A549 (cell line): ENCODE results near the gene PRRG2. TPM values are rescaled to one million over a fixed set of nuclear protein-coding genes. Genes with fewer than 3 reads are reported as not detected.

Experiments
- ATAC-seq, 2 experiments: fragments of 200-7000 bp in 1 of 2; fragments of >200 bp in 1 of 2; cut with Nextera tagmentation in 1 of 2; cut with Tn5 transposase in 1 of 2; 3 replicates each; pipeline versions ENCODE4 v1.8.0 to v1.9.1; 2018 to 2020; ENCODE audit warnings: mild to moderate bottlenecking in 1 of 2, moderate library complexity in 1 of 2
- CTCF ChIA-PET: fragments of 300-600 bp; sonication (Branson Sonifier 250); formaldehyde crosslinking; extraction: SDS; loops from one replicate; lab custom pipeline; 2021; ENCODE audit warnings: antibody characterized with exemption, inconsistent platforms; lab: Yijun Ruan, JAX
- POLR2A ChIA-PET: fragments of 350-600 bp; formaldehyde crosslinking; extraction: SDS; loops from one replicate; lab custom pipeline; 2021; ENCODE audit warnings: antibody characterized with exemption, inconsistent platforms; lab: Yijun Ruan, JAX
- DNase-seq, 2 experiments: peaks; one replicate each; pipeline versions ENCODE4 v3.0.0 to v3.0.0-alpha.2; 2011 to 2016; ENCODE audit warnings: low read depth in 1 of 2, low spot score in 1 of 2
- FAIRE-seq: peaks from 2 replicates; lab custom pipeline; 2011; peaks lifted over from hg19 to GRCh38; lab: Jason Lieb, UNC
- H3K27ac ChIP-seq, 2 experiments: fragments of >200 bp; sonication (Bioruptor Twin); formaldehyde crosslinking; 3 replicates each; pipeline ENCODE4 v1.5.1; 2016 to 2017
- H3K4me1 ChIP-seq: fragments of >200 bp; sonication (Bioruptor Twin); formaldehyde crosslinking; 3 replicates; pipeline ENCODE4 v1.6.1; 2016
- H3K4me2 ChIP-seq: fragments of >200 bp; sonication (Bioruptor Twin); formaldehyde crosslinking; 3 replicates; pipeline ENCODE4 v1.6.1; 2016
- H3K4me3 ChIP-seq: fragments of >200 bp; sonication (Bioruptor Twin); formaldehyde crosslinking; 3 replicates; pipeline ENCODE4 v1.5.1; 2016
- H3K9me3 ChIP-seq: fragments of >200 bp; sonication (Bioruptor Twin); formaldehyde crosslinking; 3 replicates; pipeline ENCODE4 v1.6.1; 2016
- CBX2 ChIP-seq: fragments of 200-600 bp; sonication (generic); IDR thresholded peaks from 2 replicates; pipeline ENCODE4 v1.6.1; 2016; ENCODE audit warnings: low read depth, mild to moderate bottlenecking, borderline replicate concordance
- CEBPB ChIP-seq, 2 experiments: fragments of >200 bp in 1 of 2; sonication (Bioruptor Twin) in 1 of 2; formaldehyde crosslinking in 1 of 2; IDR thresholded peaks; 2 replicates each; pipeline ENCODE4 v1.6.1; 2012 to 2016
- CHD2 ChIP-seq: fragments of 150-350 bp; IDR thresholded peaks from 2 replicates; pipeline ENCODE4 v1.6.1; 2014; ENCODE audit warnings: low read length; ENCODE audit not compliant: partially characterized antibody
- CHD4 ChIP-seq: fragments of 200-600 bp; sonication (generic); IDR thresholded peaks from 2 replicates; pipeline ENCODE4 v1.6.1; 2016; ENCODE audit warnings: antibody characterized with exemption, mild to moderate bottlenecking, borderline replicate concordance
- CTCF ChIP-seq: fragments of >200 bp; sonication (Bioruptor Twin); formaldehyde crosslinking; IDR thresholded peaks from 3 replicates; pipeline ENCODE4 v1.5.1; 2016
- E2F6 ChIP-seq: IDR thresholded peaks from 2 replicates; pipeline ENCODE4 v1.6.1; 2012; ENCODE audit warnings: low read depth, borderline replicate concordance
- EHMT2 ChIP-seq: fragments of 200-600 bp; sonication (generic); IDR thresholded peaks from 2 replicates; pipeline ENCODE4 v1.6.1; 2016; ENCODE audit warnings: antibody characterized with exemption, low read depth, mild to moderate bottlenecking, moderate library complexity
- ELK1 ChIP-seq: fragments of 150-350 bp; IDR thresholded peaks from 2 replicates; pipeline ENCODE4 v1.6.1; 2014; ENCODE audit warnings: low read depth, mild to moderate bottlenecking, low read length
- EP300 ChIP-seq, 2 experiments: fragments of >200 bp; sonication (Bioruptor Twin); formaldehyde crosslinking; IDR thresholded peaks; 2 replicates in 1 of 2; 3 replicates in 1 of 2; pipeline ENCODE4 v1.6.1; 2016 to 2017
- FOSL2 ChIP-seq, 2 experiments: fragments of 450-650 bp in 1 of 2; fragments of >200 bp in 1 of 2; sonication (Bioruptor Twin) in 1 of 2; formaldehyde crosslinking; IDR thresholded peaks; 2 replicates each; pipeline versions ENCODE4 v1.5.0 to v1.6.1; 2016 to 2020; ENCODE audit warnings: mild to moderate bottlenecking in 1 of 2, moderate library complexity in 1 of 2
- HDAC2 ChIP-seq: fragments of 200-600 bp; sonication (generic); IDR thresholded peaks from 2 replicates; pipeline ENCODE4 v1.6.1; 2016
- HES2 ChIP-seq: fragments of >200 bp; sonication (Bioruptor Twin); formaldehyde crosslinking; IDR thresholded peaks from 2 replicates; pipeline ENCODE4 v1.6.1; 2016
- HEYL ChIP-seq: fragments of 250-450 bp; sonication (Bioruptor Pico); IDR thresholded peaks from 2 replicates; pipeline ENCODE4 v1.8.0; 2021; ENCODE audit warnings: mild to moderate bottlenecking, moderate library complexity
- HMGXB4 ChIP-seq: fragments of 250-450 bp; sonication (Bioruptor Pico); IDR thresholded peaks from 2 replicates; pipeline ENCODE4 v1.5.0; 2021; ENCODE audit warnings: mild to moderate bottlenecking, moderate library complexity, borderline replicate concordance
- HOXA7 ChIP-seq: fragments of 250-450 bp; sonication (Bioruptor Pico); IDR thresholded peaks from 2 replicates; pipeline ENCODE4 v1.5.0; 2020; ENCODE audit warnings: mild to moderate bottlenecking, moderate library complexity
- HOXB13 ChIP-seq: fragments of 250-450 bp; sonication (Bioruptor Pico); IDR thresholded peaks from 2 replicates; pipeline ENCODE4 v1.5.0; 2020; ENCODE audit warnings: low read depth, mild to moderate bottlenecking, moderate library complexity
- KDM1A ChIP-seq: fragments of 200-600 bp; sonication (generic); IDR thresholded peaks from 2 replicates; pipeline ENCODE4 v1.6.1; 2016; ENCODE audit warnings: low read depth, mild to moderate bottlenecking
- MAFK ChIP-seq: fragments of 450-650 bp; IDR thresholded peaks from 2 replicates; pipeline ENCODE4 v1.6.1; 2014; ENCODE audit not compliant: partially characterized antibody
- MYC ChIP-seq: IDR thresholded peaks from 2 replicates; pipeline ENCODE4 v1.6.1; 2012; ENCODE audit warnings: mild to moderate bottlenecking, inconsistent platforms, low read length, improper control_type of control experiment, borderline replicate concordance
- NFE2L2 ChIP-seq: fragments of 150-350 bp; conservative IDR thresholded peaks from 2 replicates; pipeline ENCODE4 v1.6.1; 2014; ENCODE audit warnings: low read length
- PBX3 ChIP-seq: IDR thresholded peaks from 2 replicates; pipeline ENCODE4 v1.6.1; 2012
- RARB ChIP-seq: fragments of 250-450 bp; sonication (Bioruptor Pico); IDR thresholded peaks from 2 replicates; pipeline ENCODE4 v1.8.0; 2021; ENCODE audit warnings: mild to moderate bottlenecking, moderate library complexity
- RCOR1 ChIP-seq: fragments of 150-350 bp; IDR thresholded peaks from 2 replicates; pipeline ENCODE4 v1.6.1; 2014; ENCODE audit warnings: antibody characterized with exemption, low read length, low read depth
- RNF2 ChIP-seq: fragments of 200-600 bp; sonication (generic); IDR thresholded peaks from 2 replicates; pipeline ENCODE4 v1.6.1; 2016; ENCODE audit warnings: low read depth, mild to moderate bottlenecking, antibody characterized with exemption, moderate library complexity, borderline replicate concordance
- ZC3H11A ChIP-seq: fragments of 450-650 bp; IDR thresholded peaks from 2 replicates; pipeline ENCODE4 v1.6.1; 2014; ENCODE audit warnings: antibody characterized with exemption, mild to moderate bottlenecking
- ZSCAN20 ChIP-seq: fragments of 250-450 bp; sonication (Bioruptor Pico); IDR thresholded peaks from 2 replicates; pipeline ENCODE4 v1.8.0; 2022; ENCODE audit warnings: mild to moderate bottlenecking, moderate library complexity
- WGBS: methylation state at CpG from one replicate; pipeline ENCODE4 v1.1.6; 2017; ENCODE audit errors: missing lambda C conversion rate; 5-methylcytosine and 5-hydroxymethylcytosine counted together
- polyA plus RNA-seq, 4 experiments: library from polyadenylated mRNA; depleted of rRNA in 3 of 4; stranded (reverse); fragments of >200 nt; fragmentation: RNase III in 1 of 4; extraction: RNeasy Plus Mini Kit Qiagen cat#74134 plus additional on column Dnase treatment in 1 of 4; gene quantifications; 2 replicates in 3 of 4; 3 replicates in 1 of 4; pipeline ENCODE4 v1.2.3, GENCODE V29; 2011 to 2017

Gene PRRG2
- polyA plus RNA-seq, 2 of the 4 experiments (the other 2 are of a cell fraction) = 0.53 to 1.0 TPM

GRCh38 chr19:49594993-49595818 lies 14.1 kb downstream of the PRRG2 start:
- TF ChIP-seq ELK1 (no peak), E2F6 (no peak), HES2 (no peak), CTCF (no peak), PBX3 (no peak), HOXA7 (CRISPR knock-in tag) (no peak), RARB (no peak), HMGXB4 (CRISPR knock-in tag) (no peak), MYC (no peak), RNF2 (no peak), FOSL2 (IDR thresholded peaks at IDR 0.05) (no peak), FOSL2 (CRISPR knock-in tag; IDR thresholded peaks at IDR 0.05) (no peak), CHD4 (no peak), KDM1A (no peak), ZSCAN20 (CRISPR knock-in tag) (no peak), EP300 (IDR thresholded peaks at IDR 0.05) (no peak), ZC3H11A (no peak)
- Histone ChIP-seq H3K9me3 (no peaks in the 10 kb centered on the region), H3K4me3 (no peak overlapping the region), H3K4me1 (peaks cover 7% of the 10 kb centered on the region), H3K4me2 (no peak overlapping the region), H3K27ac (no peak overlapping the region)
- CTCF ChIA-PET = interaction anchor here (1.1 to 3.1 kb wide), 7 partner anchors 7 to 77 kb away, joined by 3 to 13 read pairs (median 4); partner anchors contain the start of gene RRAS
- POLR2A ChIA-PET = interaction anchor here (0.5 kb wide), 1 partner anchor 8 kb away, joined by 3 read pairs; no protein-coding TSS in a partner anchor
- no peak for DNase-seq
- no peak for ATAC-seq
- WGBS = 90% methylated on average over 22 of the region's 35 CpGs
- no peak for FAIRE-seq

GRCh38 chr19:49595819-49596404 lies 14.8 kb downstream of the PRRG2 start:
- H3K27ac ChIP-seq = no peak overlapping the region
- CTCF ChIA-PET = interaction anchor here (1.1 to 3.1 kb wide), 5 partner anchors 25 to 76 kb away, joined by 3 to 13 read pairs (median 7); no protein-coding TSS in a partner anchor
- WGBS = 98% methylated on average over 23 of the region's 32 CpGs
- peaks cover 7% of the 10 kb centered on the region for H3K4me1 ChIP-seq
- no peak for FAIRE-seq
- no peak overlapping the region for H3K4me2 ChIP-seq
- DNase-seq = no peak
- TF ChIP-seq FOSL2 (IDR thresholded peaks at IDR 0.05) (no peak), FOSL2 (CRISPR knock-in tag; IDR thresholded peaks at IDR 0.05) (no peak), HOXB13 (no peak), RCOR1 (no peak), HES2 (no peak), HEYL (no peak), CHD2 (no peak), EHMT2 (no peak), CEBPB (IDR thresholded peaks at IDR 0.05) (no peak), MAFK (no peak), CBX2 (no peak), HDAC2 (no peak), NFE2L2 (no peak), ZSCAN20 (CRISPR knock-in tag) (no peak), HOXA7 (CRISPR knock-in tag) (no peak), E2F6 (no peak)
- H3K9me3 ChIP-seq = no peaks in the 10 kb centered on the region
- no peak overlapping the region for H3K4me3 ChIP-seq
- no peak for ATAC-seq
- POLR2A ChIA-PET = interaction anchor here (0.5 kb wide), 1 partner anchor 8 kb away, joined by 3 read pairs; no protein-coding TSS in a partner anchor
